Osteocyte (in vitro differentiated cells): ENCODE results near the gene SLC4A9. TPM values are rescaled to one million over a fixed set of nuclear protein-coding genes. Genes with fewer than 3 reads are reported as not detected.

Source experiments
- DNase-seq: peaks from one replicate; pipeline ENCODE4 v3.0.0; 2021; ENCODE audit warnings: mixed read lengths; ENCODE audit not compliant: unreplicated experiment; ENCODE audit errors: extremely low spot score
- H3K27ac Mint-ChIP-seq: one replicate; pipeline ENCODE4 v1.8.0; 2021; ENCODE audit warnings: mild to moderate bottlenecking, mixed read lengths; ENCODE audit not compliant: unreplicated experiment
- H3K27me3 Mint-ChIP-seq: one replicate; pipeline ENCODE4 v1.8.0; 2021; ENCODE audit warnings: mixed read lengths; ENCODE audit not compliant: unreplicated experiment
- H3K36me3 Mint-ChIP-seq: one replicate; pipeline ENCODE4 v1.8.0; 2021; ENCODE audit warnings: mixed read lengths; ENCODE audit not compliant: unreplicated experiment
- H3K4me1 Mint-ChIP-seq: one replicate; pipeline ENCODE4 v1.8.0; 2021; ENCODE audit warnings: mixed read lengths; ENCODE audit not compliant: unreplicated experiment
- H3K4me3 Mint-ChIP-seq: one replicate; pipeline ENCODE4 v1.8.0; 2021; ENCODE audit warnings: mild to moderate bottlenecking, moderate library complexity, mixed read lengths; ENCODE audit not compliant: unreplicated experiment
- H3K9me3 Mint-ChIP-seq: one replicate; pipeline ENCODE4 v1.8.0; 2021; ENCODE audit warnings: mixed read lengths; ENCODE audit not compliant: unreplicated experiment
- CTCF ChIP-seq: fragments of 200-600 bp; sonication (generic); IDR thresholded peaks from 2 replicates; pipeline ENCODE4 v1.5.0; 2021; ENCODE audit warnings: antibody characterized with exemption, mild to moderate bottlenecking, moderate library complexity
- total RNA-seq: library from RNA; stranded (reverse); gene quantifications from 2 replicates; pipeline ENCODE4 v1.2.1, GENCODE V29; 2021

Gene SLC4A9
- total RNA-seq, 1 donor from 2014 or later: not detected

GRCh38 chr5:140356853-140357725 is 2.9 kb upstream of the SLC4A9 start:
- no peak overlapping the region for H3K4me3 Mint-ChIP-seq
- peaks cover 8% of the 10 kb centered on the region for H3K4me1 Mint-ChIP-seq
- DNase-seq: no peak
- no peak overlapping the region for H3K27ac Mint-ChIP-seq
- H3K27me3 Mint-ChIP-seq: no peaks in the 10 kb centered on the region
- H3K36me3 Mint-ChIP-seq: no peaks in the 10 kb centered on the region
- no peak for TF ChIP-seq CTCF
- no peaks in the 10 kb centered on the region for H3K9me3 Mint-ChIP-seq

GRCh38 chr5:140357726-140358093 is 2.3 kb upstream of the SLC4A9 start:
- peak; percentile 93 for TF ChIP-seq CTCF
- no peaks in the 10 kb centered on the region for H3K36me3 Mint-ChIP-seq
- peak overlapping the region; percentile 61 for H3K4me3 Mint-ChIP-seq
- DNase-seq: peak; percentile 92
- peaks cover 8% of the 10 kb centered on the region for H3K4me1 Mint-ChIP-seq
- no peaks in the 10 kb centered on the region for H3K27me3 Mint-ChIP-seq
- H3K9me3 Mint-ChIP-seq: no peaks in the 10 kb centered on the region
- peak overlapping the region; percentile 80 for H3K27ac Mint-ChIP-seq

GRCh38 chr5:140358738-140359310 is 1.2 kb upstream of the SLC4A9 start:
- TF ChIP-seq CTCF: peak; percentile 58
- H3K4me3 Mint-ChIP-seq: no peak overlapping the region
- no peaks in the 10 kb centered on the region for H3K9me3 Mint-ChIP-seq
- DNase-seq: no peak
- peaks cover 11% of the 10 kb centered on the region for H3K4me1 Mint-ChIP-seq
- no peak overlapping the region for H3K27ac Mint-ChIP-seq
- H3K36me3 Mint-ChIP-seq: no peaks in the 10 kb centered on the region
- no peaks in the 10 kb centered on the region for H3K27me3 Mint-ChIP-seq

GRCh38 chr5:140360681-140361479 is 886 bp downstream of the SLC4A9 start:
- TF ChIP-seq CTCF: no peak
- no peak for DNase-seq
- no peaks in the 10 kb centered on the region for H3K36me3 Mint-ChIP-seq
- no peaks in the 10 kb centered on the region for H3K9me3 Mint-ChIP-seq
- no peak overlapping the region for H3K27ac Mint-ChIP-seq
- no peak overlapping the region for H3K4me3 Mint-ChIP-seq
- peaks cover 11% of the 10 kb centered on the region for H3K4me1 Mint-ChIP-seq
- no peaks in the 10 kb centered on the region for H3K27me3 Mint-ChIP-seq

- no peaks in the 10 kb centered on the region for H3K36me3 Mint-ChIP-seq
- no peak overlapping the region for H3K27ac Mint-ChIP-seq
- no peak for TF ChIP-seq CTCF
- no peaks in the 10 kb centered on the region for H3K27me3 Mint-ChIP-seq
- no peaks in the 10 kb centered on the region for H3K9me3 Mint-ChIP-seq
- peaks cover 11% of the 10 kb centered on the region for H3K4me1 Mint-ChIP-seq
- no peak overlapping the region for H3K4me3 Mint-ChIP-seq
- no peak for DNase-seq
These were observed 1.9 kb downstream of the SLC4A9 start for GRCh38 chr5:140361901-140362300.
